GM12801 (cell line): ENCODE results near the gene NR6A1.

Experiments
- TF ChIP-seq, protein P1 (sequence below): IDR thresholded peaks from one replicate; pipeline ENCODE4 v1.5.1; 2011; ENCODE audit warnings: control low read depth; ENCODE audit not compliant: insufficient read length; ENCODE audit errors: extremely low read depth

NR6A1 gene

DNA sequence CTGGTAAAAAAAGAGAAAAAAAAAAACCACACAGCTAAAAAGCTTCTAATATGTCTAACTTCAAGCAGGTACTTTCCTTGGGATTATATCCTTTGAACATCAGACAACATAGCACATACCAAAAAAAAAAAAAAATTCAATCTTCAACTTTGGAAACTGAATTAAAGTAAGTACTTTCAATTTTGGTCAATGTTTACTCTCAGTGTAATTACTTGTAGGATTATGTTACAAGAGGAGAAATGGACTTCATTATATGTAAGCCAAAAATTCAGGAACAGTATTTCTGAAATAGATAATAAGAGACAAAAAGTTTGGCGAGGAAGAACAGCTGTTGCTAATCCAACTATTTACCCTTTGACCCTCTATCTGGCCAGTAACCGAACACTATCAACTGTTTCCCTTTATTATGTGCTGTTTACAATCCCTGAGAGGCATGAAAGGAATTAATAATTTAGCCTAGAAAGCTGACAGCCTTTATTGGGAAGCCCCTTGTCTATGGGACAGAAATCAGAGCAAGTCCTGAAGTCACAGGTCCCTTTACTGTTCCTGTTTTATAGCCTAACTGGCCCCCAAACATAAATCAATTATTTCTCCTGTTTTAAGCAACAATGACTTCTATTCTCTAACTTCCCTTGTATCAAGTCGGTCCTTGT lies 46.6 kb downstream of the NR6A1 start:
- TF ChIP-seq, protein P1, sequence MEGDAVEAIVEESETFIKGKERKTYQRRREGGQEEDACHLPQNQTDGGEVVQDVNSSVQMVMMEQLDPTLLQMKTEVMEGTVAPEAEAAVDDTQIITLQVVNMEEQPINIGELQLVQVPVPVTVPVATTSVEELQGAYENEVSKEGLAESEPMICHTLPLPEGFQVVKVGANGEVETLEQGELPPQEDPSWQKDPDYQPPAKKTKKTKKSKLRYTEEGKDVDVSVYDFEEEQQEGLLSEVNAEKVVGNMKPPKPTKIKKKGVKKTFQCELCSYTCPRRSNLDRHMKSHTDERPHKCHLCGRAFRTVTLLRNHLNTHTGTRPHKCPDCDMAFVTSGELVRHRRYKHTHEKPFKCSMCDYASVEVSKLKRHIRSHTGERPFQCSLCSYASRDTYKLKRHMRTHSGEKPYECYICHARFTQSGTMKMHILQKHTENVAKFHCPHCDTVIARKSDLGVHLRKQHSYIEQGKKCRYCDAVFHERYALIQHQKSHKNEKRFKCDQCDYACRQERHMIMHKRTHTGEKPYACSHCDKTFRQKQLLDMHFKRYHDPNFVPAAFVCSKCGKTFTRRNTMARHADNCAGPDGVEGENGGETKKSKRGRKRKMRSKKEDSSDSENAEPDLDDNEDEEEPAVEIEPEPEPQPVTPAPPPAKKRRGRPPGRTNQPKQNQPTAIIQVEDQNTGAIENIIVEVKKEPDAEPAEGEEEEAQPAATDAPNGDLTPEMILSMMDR: no peak

DNA sequence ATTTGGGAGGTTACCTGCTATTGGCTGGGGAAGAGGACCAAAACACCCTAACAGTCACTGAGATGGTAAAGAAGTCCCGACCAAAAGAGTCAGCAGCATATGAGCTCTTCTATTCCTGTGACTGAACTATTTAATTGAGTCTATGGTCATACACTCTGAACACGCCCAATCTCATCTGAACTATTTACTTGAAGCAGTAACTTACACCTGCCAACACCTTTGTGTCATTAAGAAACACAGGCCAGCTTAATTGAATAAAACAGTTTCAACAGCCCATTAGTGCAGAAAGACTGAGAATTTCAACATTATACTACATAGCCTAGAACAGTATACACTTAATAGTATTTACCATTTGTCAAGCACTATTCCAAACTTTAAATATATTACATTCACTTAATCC lies 47.8 kb downstream of the NR6A1 start:
- TF ChIP-seq, protein P1: no peak

DNA sequence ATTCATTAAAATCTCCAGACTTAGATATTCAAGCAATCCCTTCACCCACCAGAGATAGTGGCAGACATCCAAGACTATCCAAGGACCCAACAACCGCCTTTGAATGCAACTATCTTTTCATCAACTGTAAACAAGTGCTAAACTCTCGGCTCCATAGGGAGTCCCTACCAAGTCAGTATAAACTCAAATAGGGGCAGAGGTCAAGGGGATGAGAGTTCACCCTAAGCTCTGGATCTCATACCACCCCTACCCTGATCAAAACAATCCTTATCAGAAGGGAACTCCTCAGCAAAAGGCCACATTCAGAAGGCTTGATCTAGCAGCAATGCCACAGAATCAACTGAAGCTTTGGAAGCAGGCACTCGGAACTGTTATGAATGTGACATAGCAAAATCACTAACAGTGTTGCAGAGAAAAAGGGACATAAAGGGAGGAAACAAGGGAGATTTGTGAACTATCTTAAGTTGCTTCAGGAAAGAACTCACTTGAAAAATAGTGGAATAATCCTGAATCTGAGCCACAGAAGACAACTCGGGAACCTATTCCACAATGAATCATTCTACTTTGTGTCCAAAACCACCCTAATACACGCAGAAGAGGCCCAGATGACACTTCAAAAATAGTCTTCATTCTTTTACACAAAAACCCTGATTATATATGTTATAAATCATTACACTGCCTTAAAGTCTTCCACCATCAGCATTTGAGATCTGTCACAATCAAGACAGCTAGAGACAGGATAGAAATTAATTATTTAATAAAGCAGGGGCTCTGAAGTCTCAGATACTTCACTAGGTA lies 49.8 kb downstream of the NR6A1 start:
- TF ChIP-seq, protein P1: no peak

DNA sequence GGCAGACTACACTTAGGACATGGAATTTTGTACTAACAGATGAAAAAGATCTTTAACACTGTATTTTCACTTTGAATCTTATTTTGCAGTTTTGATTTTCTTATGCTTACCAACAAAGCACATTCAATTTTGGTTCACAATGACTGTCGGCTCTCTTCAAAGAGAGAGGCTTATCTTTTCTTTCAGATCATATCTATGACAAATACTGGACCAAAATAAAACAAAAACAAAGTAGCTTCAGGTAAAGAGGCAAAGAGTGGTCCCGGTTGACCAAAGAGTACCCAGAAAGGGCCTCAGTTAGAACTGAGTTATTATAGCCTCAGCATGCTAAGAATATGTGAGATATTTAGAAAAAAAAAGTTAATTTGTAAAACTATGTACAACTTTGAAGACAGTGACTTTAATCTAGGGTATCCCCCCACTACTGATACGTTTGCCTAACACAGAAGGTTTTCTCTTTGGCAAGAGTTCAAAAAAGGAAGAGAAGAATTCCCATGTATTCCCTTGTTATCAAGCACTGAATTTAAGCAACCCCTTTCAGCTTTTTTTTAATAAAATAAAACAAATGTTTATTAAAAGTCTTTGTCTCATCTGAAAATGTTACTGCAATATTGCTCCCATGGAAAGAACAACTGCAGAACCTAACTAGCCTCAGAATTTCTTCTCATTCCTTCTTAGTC lies 50.5 kb downstream of the NR6A1 start:
- TF ChIP-seq, protein P1: no peak

DNA sequence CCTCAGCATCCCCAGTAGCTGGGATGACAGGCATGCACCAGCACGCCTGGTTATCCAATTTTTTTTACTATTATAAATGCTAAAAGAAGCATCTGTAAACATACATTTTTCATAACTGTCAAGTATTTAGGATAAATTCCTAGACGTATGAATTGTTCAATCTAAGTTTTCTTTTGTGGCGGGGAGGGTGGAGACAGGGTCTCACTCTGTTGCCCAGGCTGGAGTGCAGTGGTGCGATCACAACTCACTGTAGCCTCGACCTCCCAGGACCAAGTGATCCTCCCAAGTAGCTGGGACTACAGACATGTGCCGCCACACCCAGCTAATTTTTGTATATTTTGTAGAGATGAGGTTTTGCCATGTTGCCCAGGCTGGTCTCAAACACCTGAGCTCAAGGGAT lies 52.2 kb downstream of the NR6A1 start:
- TF ChIP-seq, protein P1: no peak

DNA sequence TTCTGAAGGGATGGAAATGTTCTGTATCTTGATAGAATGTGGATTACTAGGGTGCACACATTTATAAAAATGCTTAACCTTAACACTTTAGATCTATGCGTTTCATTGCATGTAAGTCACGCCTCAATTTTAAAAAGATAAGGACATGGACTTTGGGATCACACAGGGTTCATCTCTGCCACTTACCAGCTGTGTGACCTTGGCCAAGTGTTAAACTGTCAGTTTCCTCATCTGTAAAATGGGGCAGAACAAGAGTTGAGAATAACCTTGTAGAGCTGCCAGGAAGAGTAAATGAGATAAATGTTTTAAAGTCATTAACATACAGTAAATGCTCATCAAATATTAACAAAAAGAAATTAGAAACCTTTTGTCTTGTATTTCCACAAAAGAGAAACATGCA lies 53.5 kb downstream of the NR6A1 start:
- TF ChIP-seq, protein P1: no peak

DNA sequence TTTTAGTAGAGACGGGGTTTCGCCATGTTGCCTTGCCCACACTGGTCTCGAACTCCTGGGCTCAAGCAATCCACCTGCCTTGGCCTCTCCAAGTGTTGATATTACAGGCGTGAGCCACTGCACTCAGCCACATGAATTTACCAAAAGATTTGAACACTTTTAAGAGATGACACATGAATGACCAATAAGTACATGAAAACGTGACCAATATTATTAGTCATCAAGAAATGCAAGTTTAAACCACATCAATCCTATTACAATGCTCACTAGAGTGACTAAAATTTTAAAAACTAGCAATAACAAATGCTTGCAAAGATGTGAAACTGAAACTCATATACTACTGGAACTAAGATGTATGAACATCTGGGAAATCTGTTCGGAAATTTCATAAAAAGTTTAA lies 54.3 kb downstream of the NR6A1 start:
- TF ChIP-seq, protein P1: no peak
